Right atrium auricular region (tissue), 2 donors: ENCODE results near the gene TRPM5. TPM values are rescaled to one million over a fixed set of nuclear protein-coding genes. Genes with fewer than 3 reads are reported as not detected.

Experiments used
- DNase-seq: peaks from one replicate; pipeline ENCODE4 v3.0.0-alpha.2; 2019; ENCODE audit warnings: low spot score
- H3K27ac ChIP-seq, 2 donors: fragments of 200-600 bp; sonication (generic); 1 replicate in 1 of 2; 2 replicates in 1 of 2; pipeline ENCODE4 v1.5.1; 2016 to 2019
- H3K27me3 ChIP-seq, 2 donors: fragments of 200-600 bp; sonication (generic); one replicate each; pipeline versions ENCODE4 v1.5.1 to v1.6.0; 2017 to 2019
- H3K36me3 ChIP-seq: fragments of 200-600 bp; sonication (generic); one replicate; pipeline ENCODE4 v1.5.1; 2016
- H3K4me1 ChIP-seq, 2 donors: fragments of 200-600 bp; sonication (generic); one replicate each; pipeline versions ENCODE4 v1.5.1 to v1.6.0; 2017 to 2019
- H3K4me3 ChIP-seq, 2 donors: fragments of 200-600 bp; sonication (generic); 1 replicate in 1 of 2; 2 replicates in 1 of 2; pipeline ENCODE4 v1.5.1; 2017 to 2019; ENCODE audit warnings: mild to moderate bottlenecking in 1 of 2, moderate library complexity in 1 of 2
- H3K9me3 ChIP-seq, 2 donors: fragments of 200-600 bp; sonication (generic); one replicate each; pipeline ENCODE4 v1.5.1; 2019
- total RNA-seq, 2 donors: library from RNA; depleted of rRNA; stranded (reverse); fragments of >200 nt; gene quantifications; one replicate each; pipeline ENCODE4 v1.1.0, GENCODE V29; 2016
- TF ChIP-seq, protein P1 (sequence below), 2 donors: fragments of 200-600 bp; sonication (generic); IDR thresholded peaks; one replicate each; pipeline ENCODE4 v1.5.1; 2019; ENCODE audit warnings: antibody characterized with exemption in 2 of 2

TRPM5 gene
- total RNA-seq, 2 donors from 2014 or later: not detected

GRCh38 chr11:2425506-2425905, 18.8 kb downstream of the TRPM5 start:
- H3K4me1 ChIP-seq: peaks cover 0 to 5% of the 10 kb centered on the region in 2 donors
- TF ChIP-seq, protein P1, sequence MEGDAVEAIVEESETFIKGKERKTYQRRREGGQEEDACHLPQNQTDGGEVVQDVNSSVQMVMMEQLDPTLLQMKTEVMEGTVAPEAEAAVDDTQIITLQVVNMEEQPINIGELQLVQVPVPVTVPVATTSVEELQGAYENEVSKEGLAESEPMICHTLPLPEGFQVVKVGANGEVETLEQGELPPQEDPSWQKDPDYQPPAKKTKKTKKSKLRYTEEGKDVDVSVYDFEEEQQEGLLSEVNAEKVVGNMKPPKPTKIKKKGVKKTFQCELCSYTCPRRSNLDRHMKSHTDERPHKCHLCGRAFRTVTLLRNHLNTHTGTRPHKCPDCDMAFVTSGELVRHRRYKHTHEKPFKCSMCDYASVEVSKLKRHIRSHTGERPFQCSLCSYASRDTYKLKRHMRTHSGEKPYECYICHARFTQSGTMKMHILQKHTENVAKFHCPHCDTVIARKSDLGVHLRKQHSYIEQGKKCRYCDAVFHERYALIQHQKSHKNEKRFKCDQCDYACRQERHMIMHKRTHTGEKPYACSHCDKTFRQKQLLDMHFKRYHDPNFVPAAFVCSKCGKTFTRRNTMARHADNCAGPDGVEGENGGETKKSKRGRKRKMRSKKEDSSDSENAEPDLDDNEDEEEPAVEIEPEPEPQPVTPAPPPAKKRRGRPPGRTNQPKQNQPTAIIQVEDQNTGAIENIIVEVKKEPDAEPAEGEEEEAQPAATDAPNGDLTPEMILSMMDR (IDR thresholded peaks at IDR 0.05): no peak
- H3K27ac ChIP-seq: no peak overlapping the region
- no peaks in the 10 kb centered on the region for H3K9me3 ChIP-seq
- H3K27me3 ChIP-seq: no peaks in the 10 kb centered on the region
- no peak for DNase-seq
- no peak overlapping the region for H3K4me3 ChIP-seq
- H3K36me3 ChIP-seq: no peaks in the 10 kb centered on the region

- H3K27me3 ChIP-seq: no peaks in the 10 kb centered on the region
- H3K4me3 ChIP-seq: no peak overlapping the region
- peaks cover 0 to 10% of the 10 kb centered on the region in 2 donors for H3K4me1 ChIP-seq
- H3K36me3 ChIP-seq: no peaks in the 10 kb centered on the region
- no peaks in the 10 kb centered on the region for H3K9me3 ChIP-seq
- H3K27ac ChIP-seq: no peak overlapping the region
- DNase-seq: no peak
- TF ChIP-seq, protein P1 (IDR thresholded peaks at IDR 0.05): no peak
Observed at GRCh38 chr11:2424811-2425495, 19.4 kb downstream of the TRPM5 start.

GRCh38 chr11:2423157-2424025, 20.9 kb downstream of the TRPM5 start:
- no peaks in the 10 kb centered on the region for H3K9me3 ChIP-seq
- TF ChIP-seq, protein P1 (IDR thresholded peaks at IDR 0.05): no peak
- no peak for DNase-seq
- peaks cover 0 to 14% of the 10 kb centered on the region in 2 donors for H3K4me1 ChIP-seq
- no peak overlapping the region for H3K4me3 ChIP-seq
- H3K27me3 ChIP-seq: no peaks in the 10 kb centered on the region
- H3K27ac ChIP-seq: no peak overlapping the region
- no peaks in the 10 kb centered on the region for H3K36me3 ChIP-seq

- H3K27ac ChIP-seq: no peak overlapping the region
- peaks cover 0 to 14% of the 10 kb centered on the region in 2 donors for H3K4me1 ChIP-seq
- H3K36me3 ChIP-seq: no peaks in the 10 kb centered on the region
- H3K4me3 ChIP-seq: no peak overlapping the region
- no peaks in the 10 kb centered on the region for H3K9me3 ChIP-seq
- TF ChIP-seq, protein P1 (IDR thresholded peaks at IDR 0.05): no peak
- no peak for DNase-seq
- no peaks in the 10 kb centered on the region for H3K27me3 ChIP-seq
Observed at GRCh38 chr11:2422461-2423156, 21.7 kb downstream of the TRPM5 start.

DNA sequence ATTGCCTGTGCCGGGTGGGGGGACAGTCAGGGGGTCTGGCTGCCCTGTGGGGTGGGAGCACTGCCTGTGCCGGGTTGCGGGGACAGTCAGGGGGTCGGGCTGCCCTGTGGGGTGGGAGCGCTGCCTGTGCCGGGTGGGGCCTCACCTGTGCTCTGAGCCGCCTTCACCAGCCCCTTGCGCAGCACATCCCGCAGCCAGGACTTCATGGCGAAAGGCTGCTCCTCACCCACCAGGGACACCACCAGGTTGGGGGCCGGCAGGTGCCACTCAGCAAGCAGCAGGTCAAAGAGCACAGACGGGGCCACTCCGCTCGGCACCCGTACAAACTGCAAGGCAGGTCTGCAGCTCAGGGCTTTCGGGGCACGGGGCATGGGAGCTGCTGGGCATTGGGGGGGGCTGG, 22.3 kb downstream of the TRPM5 start:
- Histone ChIP-seq H3K4me3 (no peak overlapping the region), H3K4me1 (peaks cover 0 to 14% of the 10 kb centered on the region in 2 donors), H3K36me3 (no peaks in the 10 kb centered on the region), H3K9me3 (no peaks in the 10 kb centered on the region), H3K27me3 (no peaks in the 10 kb centered on the region), H3K27ac (no peak overlapping the region)
- TF ChIP-seq, protein P1 (IDR thresholded peaks at IDR 0.05): no peak
- no peak for DNase-seq
